CD4-positive, alpha-beta T cell (primary cell): ENCODE measurements around the gene PCDHA7. TPM values are rescaled to one million over a fixed set of nuclear protein-coding genes. Genes with fewer than 3 reads are reported as not detected.

ENCODE experiments used
- ATAC-seq: fragments of 200-7000 bp; cut with Tn5 transposase; one replicate; pipeline ENCODE4 v1.10.0; 2022; ENCODE audit warnings: mild to moderate bottlenecking; ENCODE audit not compliant: poor library complexity
- CTCF ChIA-PET: fragments of 350-600 bp; sonication (Branson Sonifier 250); formaldehyde crosslinking; loops from one replicate; lab custom pipeline; 2021; ENCODE audit warnings: antibody characterized with exemption, inconsistent platforms; lab: Charles Lee
- POLR2A ChIA-PET: fragments of 350-600 bp; sonication (Branson Sonifier 250); formaldehyde crosslinking; loops from one replicate; lab custom pipeline; 2021; ENCODE audit warnings: antibody characterized with exemption, inconsistent platforms; lab: Charles Lee
- DNase-seq, 14 experiments: peaks; one replicate each; pipeline ENCODE4 v3.0.0-alpha.2; 2013 to 2020; ENCODE audit warnings: mixed read lengths in 2 of 14
- H3K27ac ChIP-seq, 2 donors: one replicate each; pipeline versions ENCODE4 v1.5.1 to v1.7.0; 2013; ENCODE audit warnings: low read length in 2 of 2, low read depth in 1 of 2, mild to moderate bottlenecking in 1 of 2
- H3K27me3 ChIP-seq, 2 experiments: 1 replicate in 1 of 2; 2 replicates in 1 of 2; pipeline versions ENCODE4 v1.6.1 to v1.7.0; 2013; ENCODE audit warnings: low read length in 2 of 2, control low read depth in 1 of 2, mild to moderate bottlenecking in 1 of 2, moderate library complexity in 1 of 2; ENCODE audit not compliant: insufficient read depth in 2 of 2, control insufficient read depth in 1 of 2
- H3K36me3 ChIP-seq: one replicate; pipeline ENCODE4 v1.6.1; 2013; ENCODE audit warnings: low read length, control low read depth; ENCODE audit not compliant: insufficient read depth
- H3K4me1 ChIP-seq: one replicate; pipeline ENCODE4 v1.6.1; 2013; ENCODE audit warnings: low read length, control low read depth; ENCODE audit not compliant: insufficient read depth
- H3K4me3 ChIP-seq: one replicate; pipeline ENCODE4 v1.5.1; 2013; ENCODE audit warnings: mild to moderate bottlenecking, low read length, moderate library complexity
- H3K9me3 ChIP-seq, 2 experiments: 1 replicate in 1 of 2; 2 replicates in 1 of 2; pipeline versions ENCODE4 v1.6.1 to v1.7.0; 2013; ENCODE audit warnings: low read length in 2 of 2, mild to moderate bottlenecking in 2 of 2, control low read depth in 1 of 2, moderate library complexity in 1 of 2; ENCODE audit not compliant: control insufficient read depth in 1 of 2, insufficient read depth in 1 of 2
- H3K27ac Mint-ChIP-seq: one replicate; pipeline ENCODE4 v1.8.0; 2020; ENCODE audit warnings: mixed read lengths
- H3K27me3 Mint-ChIP-seq: one replicate; pipeline ENCODE4 v1.8.0; 2021; ENCODE audit warnings: mixed read lengths
- H3K36me3 Mint-ChIP-seq: one replicate; pipeline ENCODE4 v1.8.0; 2021; ENCODE audit warnings: low read depth, mixed read lengths
- H3K4me1 Mint-ChIP-seq: one replicate; pipeline ENCODE4 v1.8.0; 2021; ENCODE audit warnings: low read depth, mixed read lengths
- H3K4me3 Mint-ChIP-seq: one replicate; pipeline ENCODE4 v1.8.0; 2020; ENCODE audit warnings: mild to moderate bottlenecking, mixed read lengths
- H3K9me3 Mint-ChIP-seq: one replicate; pipeline ENCODE4 v1.8.0; 2020; ENCODE audit warnings: mixed read lengths
- CTCF ChIP-seq: fragments of 200-600 bp; IDR thresholded peaks from one replicate; pipeline ENCODE4 v1.8.0; 2022; ENCODE audit warnings: antibody characterized with exemption, mild to moderate bottlenecking
- intact Hi-C, 2 experiments: fragments of 100-400 bp; cut with DNase I in 1 of 2; cut with micrococcal nuclease in 1 of 2; formaldehyde crosslinking; loops; one replicate each; pipeline versions ENCODE4 v1.15.1 to v1.9.0; 2023 to 2025; cut with DNase I, micrococcal nuclease
- total RNA-seq, 174 experiments: library from RNA in 2 of 174; stranded (reverse) in 2 of 174; gene quantifications; one replicate each; pipeline ENCODE4 v1.2.3 and lab custom pipeline; 2021 to 2026

Gene PCDHA7
- total RNA-seq, 2 experiments from 2014 or later: not detected

- ChIA-PET CTCF (no interaction called here), POLR2A (no interaction called here)
- Mint-ChIP-seq H3K27me3 (peaks cover 59% of the 10 kb centered on the region), H3K4me1 (no peaks in the 10 kb centered on the region), H3K36me3 (peaks cover 19% of the 10 kb centered on the region), H3K9me3 (peaks cover 18% of the 10 kb centered on the region), H3K27ac (no peak overlapping the region), H3K4me3 (no peak overlapping the region)
- no peaks in the 10 kb centered on the region for H3K4me1 ChIP-seq
- DNase-seq (no peak), ATAC-seq (no peak)
- no peak for TF ChIP-seq CTCF
- H3K27ac ChIP-seq: no peak overlapping the region
- peaks cover 14 to 33% of the 10 kb centered on the region in 2 experiments for H3K9me3 ChIP-seq
- no peaks in the 10 kb centered on the region for H3K36me3 ChIP-seq
- intact Hi-C loops: no loop called here
- H3K4me3 ChIP-seq: no peak overlapping the region
- H3K27me3 ChIP-seq: peaks cover 12 to 14% of the 10 kb centered on the region in 2 experiments
These were observed 49.3 kb downstream of the PCDHA7 start for GRCh38 chr5:140883373-140883772.

- Histone ChIP-seq H3K36me3 (no peaks in the 10 kb centered on the region), H3K9me3 (peaks cover 10 to 33% of the 10 kb centered on the region in 2 experiments), H3K27ac (no peak overlapping the region), H3K4me1 (no peaks in the 10 kb centered on the region), H3K27me3 (peaks cover 8 to 14% of the 10 kb centered on the region in 2 experiments), H3K4me3 (no peak overlapping the region)
- DNase-seq: no peak
- TF ChIP-seq CTCF: no peak
- no peak overlapping the region for H3K27ac Mint-ChIP-seq
- H3K9me3 Mint-ChIP-seq: peaks cover 15% of the 10 kb centered on the region
- no peak for ATAC-seq
- intact Hi-C loops: no loop called here
- ChIA-PET POLR2A (no interaction called here), CTCF (no interaction called here)
- H3K27me3 Mint-ChIP-seq: peaks cover 54% of the 10 kb centered on the region
- peaks cover 19% of the 10 kb centered on the region for H3K36me3 Mint-ChIP-seq
- no peaks in the 10 kb centered on the region for H3K4me1 Mint-ChIP-seq
- no peak overlapping the region for H3K4me3 Mint-ChIP-seq
These were observed 50.0 kb downstream of the PCDHA7 start for GRCh38 chr5:140883927-140884697.

Other genes starting within 250 kb of the PCDHA7 start
- 1 to 10 TPM; 1.7 to 2.1 TPM for gene CD14, start 201.1 kb upstream of the PCDHA7 start, total RNA-seq
- gene TMCO6, start 194.8 kb upstream of the PCDHA7 start, total RNA-seq: 10 to 100 TPM; 20.9 to 21.1 TPM
- gene NDUFA2, start 186.6 kb upstream of the PCDHA7 start, total RNA-seq: 10 to 100 TPM; 45.5 to 52.4 TPM
- gene IK, start 186.4 kb upstream of the PCDHA7 start, total RNA-seq: 100 to 1,000 TPM; 194 to 207 TPM
- 10 to 100 TPM; 40.1 to 42.9 TPM for gene WDR55, start 169.4 kb upstream of the PCDHA7 start, total RNA-seq
- 1 to 10 TPM; 1.9 to 2.1 TPM for gene DND1, start 160.7 kb upstream of the PCDHA7 start, total RNA-seq
- 10 to 100 TPM; 53.5 to 54.1 TPM for gene HARS1, start 142.9 kb upstream of the PCDHA7 start, total RNA-seq
- 10 to 100 TPM; 38.1 to 38.3 TPM for gene HARS2, start 142.8 kb upstream of the PCDHA7 start, total RNA-seq
- gene ZMAT2, start 133.8 kb upstream of the PCDHA7 start, total RNA-seq: 10 to 100 TPM; 29.0 to 32.3 TPM
- not detected for gene PCDHA1, start 48.1 kb upstream of the PCDHA7 start, total RNA-seq
- gene PCDHA2, start 39.4 kb upstream of the PCDHA7 start, total RNA-seq: not detected
- gene PCDHA3, start 33.2 kb upstream of the PCDHA7 start, total RNA-seq: not detected
- not detected for gene PCDHA4, start 27.2 kb upstream of the PCDHA7 start, total RNA-seq
- gene PCDHA5, start 12.7 kb upstream of the PCDHA7 start, total RNA-seq: not detected
- not detected for gene PCDHA6, start 6.3 kb upstream of the PCDHA7 start, total RNA-seq
- gene PCDHA8, start 6.9 kb downstream of the PCDHA7 start, total RNA-seq: not detected
- gene PCDHA9, start 14.1 kb downstream of the PCDHA7 start, total RNA-seq: not detected
- gene PCDHA10, start 21.6 kb downstream of the PCDHA7 start, total RNA-seq: not detected
- not detected for gene PCDHA11, start 34.7 kb downstream of the PCDHA7 start, total RNA-seq
- not detected for gene PCDHA12, start 41.0 kb downstream of the PCDHA7 start, total RNA-seq
- not detected for gene PCDHA13, start 47.9 kb downstream of the PCDHA7 start, total RNA-seq
- not detected for gene PCDHAC1, start 92.0 kb downstream of the PCDHA7 start, total RNA-seq
- not detected for gene PCDHAC2, start 132.2 kb downstream of the PCDHA7 start, total RNA-seq
- not detected for gene PCDHB1, start 217.1 kb downstream of the PCDHA7 start, total RNA-seq